ENCODE data around the gene TMCC2.
A peak's percentile ranks its signal among the peaks of the same experiment; 100 is the strongest.
"Not testable (repeated sequence)": the region's sequence is repeated elsewhere in the genome, so short reads cannot be mapped to it uniquely, and the experiment has no call there.

TMCC2 gene

DNA sequence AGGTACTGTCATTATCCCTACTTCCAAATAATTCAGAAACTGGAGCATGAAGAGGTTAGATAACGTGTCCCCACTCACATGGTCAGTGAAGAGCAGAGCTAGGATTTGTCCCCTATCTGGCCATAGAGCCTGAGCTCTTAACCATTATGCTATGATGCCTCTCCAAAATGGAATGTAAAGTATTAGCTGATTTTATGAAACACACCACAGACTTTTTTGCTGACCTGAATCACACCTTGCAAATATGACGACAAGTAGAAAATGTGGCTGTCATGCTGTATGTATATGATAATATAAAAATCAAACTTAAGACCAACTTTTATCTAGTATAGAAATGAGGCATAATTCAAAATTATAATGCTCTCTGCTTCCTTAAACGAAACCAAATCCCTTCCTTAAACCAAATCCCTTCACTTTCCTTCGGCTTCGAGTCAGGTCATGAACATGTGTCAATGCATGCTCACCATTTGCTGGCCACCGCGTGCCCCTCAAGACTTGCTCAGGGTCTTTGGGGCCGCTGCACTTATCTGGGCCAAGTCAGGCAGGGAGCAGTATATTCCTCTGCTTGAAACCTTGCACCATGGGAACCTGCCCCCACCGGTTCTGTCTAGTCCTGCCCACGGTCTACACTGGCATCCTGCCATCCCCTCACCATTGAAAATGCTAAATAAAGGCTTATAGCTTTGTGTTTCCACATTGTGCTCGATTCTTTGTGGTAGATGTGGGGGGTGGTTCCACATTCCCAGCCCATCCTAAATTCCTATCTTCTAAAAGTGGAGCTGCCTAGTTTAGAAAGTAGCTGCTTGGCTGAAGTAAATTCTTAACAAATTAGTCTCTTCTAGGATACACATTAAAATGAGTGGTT lies 1.6 kb upstream of the TMCC2 start:
- peaks cover 43% of the 10 kb centered on the region for H3K4me1 Mint-ChIP-seq (ENCODE audit: low read depth)
- intact Hi-C loops (cut with micrococcal nuclease), result no loop called here
- H3K27me3 Mint-ChIP-seq, result peaks cover 41% of the 10 kb centered on the region
- peaks cover 25% of the 10 kb centered on the region for H3K36me3 Mint-ChIP-seq (ENCODE audit: low read depth)
- H3K27ac Mint-ChIP-seq, result no peak overlapping the region
- H3K4me3 Mint-ChIP-seq, result no peak overlapping the region
- no peaks in the 10 kb centered on the region for H3K9me3 Mint-ChIP-seq

DNA sequence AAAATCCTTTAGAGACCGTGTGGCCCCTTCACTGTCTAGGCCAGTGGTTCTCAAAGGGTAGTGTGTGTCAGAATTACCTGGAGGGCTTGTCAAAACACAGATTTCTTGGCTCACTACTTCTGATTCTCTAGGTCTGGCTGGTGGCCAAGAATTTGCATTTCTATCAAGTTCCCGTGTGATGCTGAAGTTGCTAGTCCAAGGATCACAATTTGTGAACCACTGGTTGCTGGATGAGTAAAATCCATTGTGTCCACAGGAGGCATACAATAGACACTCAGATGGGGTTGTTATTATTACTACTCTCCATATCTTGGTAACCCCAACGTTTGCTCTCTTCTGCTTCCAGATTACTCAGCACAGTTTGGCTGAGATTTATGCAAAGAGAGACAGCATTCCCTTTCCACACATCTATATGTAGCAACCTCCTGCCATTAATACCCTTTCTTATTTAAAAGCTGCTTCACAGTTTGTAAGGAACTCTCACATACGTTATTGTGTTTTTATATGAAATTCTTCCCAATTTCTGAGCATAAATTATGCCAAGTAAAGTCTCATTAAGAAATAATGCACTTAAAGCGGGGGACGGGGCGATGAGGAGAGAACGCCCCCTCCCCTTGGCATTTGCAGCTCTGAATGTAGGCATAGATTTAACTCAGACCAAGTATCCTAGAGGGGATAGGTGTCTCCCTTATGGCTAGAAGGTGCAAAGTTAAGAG lies 720 bp upstream of the TMCC2 start:
- intact Hi-C loops (cut with micrococcal nuclease), result no loop called here
- Mint-ChIP-seq H3K4me1 (ENCODE audit: low read depth) (peaks cover 49% of the 10 kb centered on the region), H3K27me3 (peaks cover 41% of the 10 kb centered on the region), H3K4me3 (peak overlapping the region; percentile 77), H3K36me3 (ENCODE audit: low read depth) (peaks cover 27% of the 10 kb centered on the region), H3K9me3 (no peaks in the 10 kb centered on the region), H3K27ac (no peak overlapping the region)

DNA sequence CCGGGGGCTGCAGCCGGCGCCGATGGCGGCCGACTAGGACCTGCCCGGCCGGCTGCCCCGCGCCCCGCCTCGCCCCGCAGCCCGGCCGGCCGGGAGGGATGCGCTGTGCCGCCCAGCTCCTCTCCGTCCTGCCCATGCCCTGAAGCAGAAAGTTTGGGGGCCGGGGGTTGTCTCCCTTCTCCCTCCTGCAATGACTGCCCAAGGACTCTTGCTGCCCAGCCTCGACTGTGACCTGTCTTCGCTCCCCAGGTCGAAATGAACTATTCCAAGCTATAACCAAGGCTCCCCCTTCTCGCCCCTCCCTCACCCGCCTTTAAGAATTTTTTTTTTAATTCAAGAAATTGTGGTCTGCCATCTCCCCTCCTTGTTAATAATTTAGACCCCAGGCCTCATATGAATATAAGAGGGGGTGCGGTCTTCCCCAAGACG lies 361 bp downstream of the TMCC2 start:
- peaks cover 38% of the 10 kb centered on the region for H3K36me3 Mint-ChIP-seq (ENCODE audit: low read depth)
- intact Hi-C loops (cut with micrococcal nuclease), result no loop called here
- peaks cover 59% of the 10 kb centered on the region for H3K4me1 Mint-ChIP-seq (ENCODE audit: low read depth)
- H3K27ac Mint-ChIP-seq, result peak overlapping the region; percentile 88
- H3K9me3 Mint-ChIP-seq, result no peaks in the 10 kb centered on the region
- H3K27me3 Mint-ChIP-seq, result peaks cover 41% of the 10 kb centered on the region
- H3K4me3 Mint-ChIP-seq, result peak overlapping the region; percentile 91

- H3K9me3 Mint-ChIP-seq, result no peaks in the 10 kb centered on the region
- H3K36me3 Mint-ChIP-seq (ENCODE audit: low read depth), result peaks cover 51% of the 10 kb centered on the region
- intact Hi-C loops (cut with micrococcal nuclease), result loop anchor here (1.0 kb wide), 1 partner anchor 27 kb away; no protein-coding TSS in a partner anchor
- peak overlapping the region; percentile 88 for H3K27ac Mint-ChIP-seq
- peak overlapping the region; percentile 91 for H3K4me3 Mint-ChIP-seq
- peaks cover 41% of the 10 kb centered on the region for H3K27me3 Mint-ChIP-seq
- peaks cover 71% of the 10 kb centered on the region for H3K4me1 Mint-ChIP-seq (ENCODE audit: low read depth)
Observed at GRCh38 chr1:205229399-205229871, 1.7 kb downstream of the TMCC2 start.

DNA sequence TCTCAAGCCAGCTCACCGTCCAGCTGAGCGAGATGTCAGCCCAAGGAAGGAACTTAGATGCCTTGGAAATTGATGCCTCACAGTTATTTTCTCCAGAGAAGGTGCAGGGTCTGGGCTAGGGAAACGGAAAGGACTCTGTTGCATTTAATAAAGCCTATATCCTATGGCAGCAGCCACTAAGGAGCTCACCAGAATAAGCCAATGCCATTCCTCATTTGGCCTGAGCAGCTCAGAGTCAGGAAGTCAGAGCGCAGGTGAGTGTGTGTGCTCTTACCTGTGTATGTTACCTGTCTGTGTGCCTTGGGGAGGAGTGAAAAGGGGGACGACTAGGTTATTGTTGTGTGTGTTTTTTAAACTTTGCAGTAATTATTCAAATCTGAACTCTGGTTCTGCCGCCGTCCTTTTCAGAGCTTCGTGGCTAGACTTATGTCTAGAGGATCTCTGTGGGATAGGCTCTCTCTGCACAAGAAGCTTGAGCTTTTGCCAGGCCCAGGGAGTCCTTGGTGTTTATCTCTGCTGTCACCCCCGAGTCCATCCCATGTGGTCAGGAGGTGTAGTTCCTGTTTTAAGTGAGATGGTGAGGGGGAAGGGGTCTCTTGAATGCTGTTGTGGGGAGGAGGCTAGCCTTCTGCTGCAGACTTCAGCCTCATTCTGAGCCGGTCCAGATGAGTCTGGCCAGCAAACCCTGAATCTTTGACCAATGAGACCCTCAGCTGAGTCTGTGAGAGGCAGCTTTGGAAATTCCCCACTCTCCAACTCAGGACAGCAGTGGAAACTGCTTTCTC lies 2.4 kb downstream of the TMCC2 start:
- peaks cover 78% of the 10 kb centered on the region for H3K4me1 Mint-ChIP-seq (ENCODE audit: low read depth)
- no peaks in the 10 kb centered on the region for H3K9me3 Mint-ChIP-seq
- intact Hi-C loops (cut with micrococcal nuclease), result loop anchor here (1.0 kb wide), 1 partner anchor 26 kb away; no protein-coding TSS in a partner anchor
- peaks cover 58% of the 10 kb centered on the region for H3K36me3 Mint-ChIP-seq (ENCODE audit: low read depth)
- peak overlapping the region; percentile 91 for H3K4me3 Mint-ChIP-seq
- peaks cover 41% of the 10 kb centered on the region for H3K27me3 Mint-ChIP-seq
- H3K27ac Mint-ChIP-seq, result peak overlapping the region; percentile 88

GRCh38 chr1:205230982-205231381 lies 3.2 kb downstream of the TMCC2 start:
- Mint-ChIP-seq H3K27me3 (peaks cover 38% of the 10 kb centered on the region), H3K4me3 (peak overlapping the region; percentile 42), H3K27ac (peak overlapping the region; percentile 88), H3K36me3 (ENCODE audit: low read depth) (peaks cover 63% of the 10 kb centered on the region), H3K4me1 (ENCODE audit: low read depth) (peaks cover 85% of the 10 kb centered on the region), H3K9me3 (no peaks in the 10 kb centered on the region)
- intact Hi-C loops (cut with micrococcal nuclease), result no loop called here

- H3K27ac Mint-ChIP-seq, result no peak overlapping the region
- H3K4me1 Mint-ChIP-seq (ENCODE audit: low read depth), result peaks cover 85% of the 10 kb centered on the region
- H3K9me3 Mint-ChIP-seq, result no peaks in the 10 kb centered on the region
- peaks cover 26% of the 10 kb centered on the region for H3K27me3 Mint-ChIP-seq
- H3K4me3 Mint-ChIP-seq, result no peak overlapping the region
- peaks cover 67% of the 10 kb centered on the region for H3K36me3 Mint-ChIP-seq (ENCODE audit: low read depth)
- intact Hi-C loops (cut with micrococcal nuclease), result no loop called here
Observed at GRCh38 chr1:205232127-205232820, 4.5 kb downstream of the TMCC2 start.

DNA sequence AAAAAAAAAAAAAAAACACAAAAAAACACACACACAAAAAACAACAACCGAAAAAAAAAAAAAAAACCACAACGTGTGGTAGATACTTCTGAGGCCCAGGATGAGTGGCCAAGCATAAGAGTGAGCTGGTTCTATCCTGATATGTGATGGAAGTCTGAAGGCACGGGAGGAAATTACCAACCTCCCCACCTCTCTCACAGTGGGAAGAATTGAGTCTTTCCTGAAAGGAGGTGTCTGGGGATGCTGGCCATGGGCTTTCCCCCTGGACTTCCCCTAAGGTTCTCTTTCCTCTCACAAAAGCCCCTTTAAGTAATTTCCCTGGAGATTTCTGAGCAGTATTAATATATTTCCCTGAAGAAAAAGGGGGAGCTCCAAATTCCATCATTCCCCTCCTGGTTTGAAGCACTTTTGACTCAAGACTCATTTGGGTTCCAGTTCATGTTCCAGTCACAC lies 5.2 kb downstream of the TMCC2 start:
- Mint-ChIP-seq H3K27me3 (peaks cover 22% of the 10 kb centered on the region), H3K9me3 (no peaks in the 10 kb centered on the region), H3K4me1 (ENCODE audit: low read depth) (peaks cover 90% of the 10 kb centered on the region), H3K27ac (peak overlapping the region; percentile 27), H3K4me3 (no peak overlapping the region), H3K36me3 (ENCODE audit: low read depth) (peaks cover 67% of the 10 kb centered on the region)
- intact Hi-C loops (cut with micrococcal nuclease), result no loop called here

- intact Hi-C loops (cut with micrococcal nuclease); H3K4me3 Mint-ChIP-seq; H3K9me3 Mint-ChIP-seq: not testable (repeated sequence)
- H3K36me3 Mint-ChIP-seq (ENCODE audit: low read depth), result peaks cover 62% of the 10 kb centered on the region
- peaks cover 12% of the 10 kb centered on the region for H3K27me3 Mint-ChIP-seq
- peak overlapping the region; percentile 96 for H3K27ac Mint-ChIP-seq
- peaks cover 91% of the 10 kb centered on the region for H3K4me1 Mint-ChIP-seq (ENCODE audit: low read depth)
Observed at GRCh38 chr1:205233986-205234385, 6.2 kb downstream of the TMCC2 start.

GRCh38 chr1:205235951-205236350 lies 8.2 kb downstream of the TMCC2 start:
- peaks cover 53% of the 10 kb centered on the region for H3K36me3 Mint-ChIP-seq (ENCODE audit: low read depth)
- H3K4me1 Mint-ChIP-seq (ENCODE audit: low read depth), result peaks cover 86% of the 10 kb centered on the region
- peak overlapping the region; percentile 96 for H3K27ac Mint-ChIP-seq
- intact Hi-C loops (cut with micrococcal nuclease), result no loop called here
- no peaks in the 10 kb centered on the region for H3K9me3 Mint-ChIP-seq
- no peaks in the 10 kb centered on the region for H3K27me3 Mint-ChIP-seq
- no peak overlapping the region for H3K4me3 Mint-ChIP-seq

GRCh38 chr1:205236526-205236925 lies 8.8 kb downstream of the TMCC2 start:
- intact Hi-C loops (cut with micrococcal nuclease), result no loop called here
- H3K27ac Mint-ChIP-seq, result peak overlapping the region; percentile 96
- peaks cover 85% of the 10 kb centered on the region for H3K4me1 Mint-ChIP-seq (ENCODE audit: low read depth)
- no peak overlapping the region for H3K4me3 Mint-ChIP-seq
- no peaks in the 10 kb centered on the region for H3K27me3 Mint-ChIP-seq
- no peaks in the 10 kb centered on the region for H3K9me3 Mint-ChIP-seq
- peaks cover 53% of the 10 kb centered on the region for H3K36me3 Mint-ChIP-seq (ENCODE audit: low read depth)

GRCh38 chr1:205236951-205237475 lies 9.3 kb downstream of the TMCC2 start:
- H3K36me3 Mint-ChIP-seq (ENCODE audit: low read depth), result peaks cover 51% of the 10 kb centered on the region
- intact Hi-C loops (cut with micrococcal nuclease), result no loop called here
- H3K27me3 Mint-ChIP-seq, result no peaks in the 10 kb centered on the region
- H3K27ac Mint-ChIP-seq, result peak overlapping the region; percentile 96
- no peaks in the 10 kb centered on the region for H3K9me3 Mint-ChIP-seq
- H3K4me1 Mint-ChIP-seq (ENCODE audit: low read depth), result peaks cover 80% of the 10 kb centered on the region
- H3K4me3 Mint-ChIP-seq, result peak overlapping the region; percentile 55

Measured in dendritic cell treated with granulocyte-macrophage colony-stimulating factor and Interleukin-4, amounts not matched to agents 40 ng/mL and 50 ng/mL, for 4 days (primary cell).